Fibroblast of upper back skin (primary cell): ENCODE results near the gene TNPO1.

Experiments used
- DNase-seq: peaks from one replicate; pipeline ENCODE4 v3.0.0-alpha.2; 2013

TNPO1 gene

GRCh38 chr5:72818866-72819534, 2.5 kb downstream of the TNPO1 start:
- peak; percentile 64 for DNase-seq

DNA sequence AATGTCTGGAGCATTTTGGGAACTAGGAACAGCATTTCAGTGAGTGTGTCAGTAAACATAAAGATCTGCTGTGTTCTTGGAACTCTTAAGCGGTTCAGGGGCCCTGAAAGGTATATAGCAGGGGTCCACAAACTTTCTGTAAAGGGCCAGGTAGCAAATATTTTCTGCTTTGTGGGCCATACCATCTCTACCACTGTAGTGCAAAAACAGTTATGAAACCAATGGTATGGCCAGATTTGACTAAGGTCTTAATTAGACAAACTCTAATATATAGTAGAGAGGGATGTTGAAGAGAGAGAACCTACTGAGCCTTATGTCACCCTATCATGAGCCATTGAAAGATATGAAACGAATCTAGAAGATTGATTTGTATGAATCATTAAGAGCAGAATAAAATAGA, 5.3 kb downstream of the TNPO1 start:
- no peak for DNase-seq

- DNase-seq, result no peak
These were observed 6.5 kb downstream of the TNPO1 start for GRCh38 chr5:72822944-72823343.

DNA sequence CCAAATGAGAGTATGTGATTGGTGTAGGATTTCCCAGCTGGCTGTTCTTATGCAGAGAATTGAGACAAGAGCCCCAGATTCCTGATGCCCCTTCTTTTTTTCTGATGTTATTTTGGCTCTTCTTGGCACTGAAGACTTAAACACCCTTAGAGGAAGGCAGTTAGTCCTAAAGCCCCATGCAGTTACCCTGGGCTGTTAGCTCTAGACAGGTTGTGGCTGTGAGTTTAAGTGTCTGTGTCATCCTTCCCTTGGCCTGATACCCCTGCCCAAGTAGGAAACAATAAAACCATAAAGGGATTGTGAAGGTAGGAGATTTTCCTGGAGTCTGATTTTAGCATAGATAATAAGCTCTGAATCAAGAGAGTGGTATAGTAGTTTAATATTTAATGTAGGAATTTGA, 13.2 kb downstream of the TNPO1 start:
- DNase-seq, result no peak

DNA sequence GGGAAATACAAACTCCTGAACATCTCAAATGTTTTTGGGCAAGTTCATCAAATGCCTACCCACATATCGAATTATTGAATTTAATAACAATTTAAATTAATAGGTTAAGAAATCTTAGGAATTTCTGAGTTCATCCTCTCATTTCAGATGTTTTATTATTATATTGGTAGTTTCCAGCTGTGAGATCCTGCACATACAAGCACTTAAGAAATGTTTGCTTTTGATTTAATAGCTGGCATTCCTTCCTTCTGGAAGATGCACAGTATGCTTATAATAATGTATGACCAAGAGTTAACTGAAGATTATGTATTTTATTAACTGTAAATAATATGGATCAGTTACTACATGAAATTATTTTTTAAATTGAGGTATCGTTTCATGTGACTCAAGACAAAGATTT, 13.9 kb downstream of the TNPO1 start:
- DNase-seq, result no peak

DNA sequence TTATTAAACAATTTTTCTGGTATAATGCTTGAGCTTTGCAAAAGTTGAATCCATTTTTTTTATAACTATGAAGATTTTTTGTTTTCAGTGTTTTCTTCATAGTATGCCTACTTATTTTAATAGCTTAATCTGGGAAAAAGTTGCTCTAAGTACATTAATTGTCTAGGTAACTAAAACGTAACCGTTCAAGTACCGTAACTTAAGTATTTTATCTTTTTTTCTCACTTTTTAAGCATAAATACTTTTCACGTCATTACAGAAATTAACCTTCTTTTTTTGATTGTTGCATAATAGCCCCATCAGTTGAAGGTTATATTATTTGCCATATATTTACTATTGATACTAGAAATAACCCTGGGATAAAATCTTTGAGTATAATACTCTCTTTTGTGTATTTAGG, 15.2 kb downstream of the TNPO1 start:
- DNase-seq, result no peak

- DNase-seq, result no peak
These were observed 18.5 kb downstream of the TNPO1 start for GRCh38 chr5:72834924-72835323.

- no peak for DNase-seq
These were observed 19.2 kb downstream of the TNPO1 start for GRCh38 chr5:72835633-72836032.

GRCh38 chr5:72836810-72837209, 20.3 kb downstream of the TNPO1 start:
- no peak for DNase-seq

- DNase-seq, result peak; percentile 21
These were observed 21.1 kb downstream of the TNPO1 start for GRCh38 chr5:72837524-72838096.

- no peak for DNase-seq
These were observed 23.6 kb downstream of the TNPO1 start for GRCh38 chr5:72840041-72840440.

GRCh38 chr5:72841756-72842535, 25.5 kb downstream of the TNPO1 start:
- peak; percentile 58 for DNase-seq

- DNase-seq, result peak; percentile 16
These were observed 26.4 kb downstream of the TNPO1 start for GRCh38 chr5:72842816-72843215.

DNA sequence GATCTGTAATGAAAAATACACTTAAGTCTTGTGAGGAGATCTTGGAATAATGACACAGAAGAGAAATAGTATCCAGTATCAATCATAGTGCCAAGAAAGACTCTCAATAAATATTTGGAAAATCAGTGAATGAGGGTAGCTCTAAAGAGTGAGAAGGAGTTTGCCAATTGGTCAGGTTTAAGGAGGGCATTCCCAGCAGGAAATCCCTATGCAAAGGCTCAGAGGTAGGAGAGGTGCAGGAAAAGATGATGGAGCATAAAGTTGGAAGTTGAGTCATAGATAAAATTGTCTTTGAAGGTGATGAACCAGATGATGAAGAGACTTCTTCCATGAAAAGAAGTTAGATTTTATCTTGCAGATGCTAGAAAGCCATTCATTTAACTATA, 27.8 kb downstream of the TNPO1 start:
- no peak for DNase-seq

GRCh38 chr5:72845889-72846288, 29.4 kb downstream of the TNPO1 start:
- peak; percentile 37 for DNase-seq

DNA sequence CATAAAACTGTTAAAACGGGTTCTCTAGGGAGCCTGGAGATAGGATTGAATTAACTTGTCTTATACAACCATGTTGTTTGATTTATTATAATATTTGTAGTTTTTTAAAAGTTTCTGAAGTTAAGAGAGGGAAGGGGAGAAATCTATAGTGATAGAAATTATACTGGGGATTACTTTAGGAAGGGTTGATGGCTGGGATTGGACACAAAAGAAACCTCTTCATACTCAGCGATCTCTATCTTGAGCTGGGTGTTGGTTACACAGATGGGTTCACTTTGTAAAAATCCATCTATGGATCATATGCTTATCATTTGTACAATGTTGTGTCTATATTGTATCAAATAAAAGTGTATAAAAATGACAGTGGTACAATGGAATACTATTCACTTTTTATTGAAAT, 30.0 kb downstream of the TNPO1 start:
- no peak for DNase-seq

- DNase-seq, result peak; percentile 34
These were observed 31.0 kb downstream of the TNPO1 start for GRCh38 chr5:72847439-72847838.

DNA sequence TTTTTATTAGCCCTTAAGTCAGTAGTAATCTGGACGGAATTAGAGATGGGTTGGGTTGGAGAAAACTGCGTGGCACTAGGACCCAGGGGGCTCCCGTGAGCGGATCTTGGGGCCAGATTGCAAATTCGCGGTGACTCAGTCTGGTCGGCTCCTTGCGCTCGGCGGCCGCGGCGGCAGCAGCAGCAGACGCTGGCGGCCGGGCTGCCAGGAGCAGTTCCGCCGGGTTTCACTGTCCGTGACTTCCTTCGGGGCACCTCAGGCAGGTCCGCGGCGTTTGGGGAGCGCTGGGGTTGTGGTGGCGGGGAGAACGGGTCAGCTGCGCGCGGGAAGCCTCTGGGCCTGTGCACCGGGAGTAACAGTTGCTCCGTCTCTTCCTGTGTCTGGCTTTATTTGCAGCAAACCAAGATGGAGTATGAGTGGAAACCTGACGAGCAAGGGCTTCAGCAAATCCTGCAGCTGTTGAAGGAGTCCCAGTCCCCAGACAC, 31.6 kb downstream of the TNPO1 start:
- DNase-seq, result peak; percentile 91

- DNase-seq, result peak; percentile 23
These were observed 32.3 kb downstream of the TNPO1 start for GRCh38 chr5:72848474-72849428.

- no peak for DNase-seq
These were observed 33.1 kb downstream of the TNPO1 start for GRCh38 chr5:72849546-72849945.

DNA sequence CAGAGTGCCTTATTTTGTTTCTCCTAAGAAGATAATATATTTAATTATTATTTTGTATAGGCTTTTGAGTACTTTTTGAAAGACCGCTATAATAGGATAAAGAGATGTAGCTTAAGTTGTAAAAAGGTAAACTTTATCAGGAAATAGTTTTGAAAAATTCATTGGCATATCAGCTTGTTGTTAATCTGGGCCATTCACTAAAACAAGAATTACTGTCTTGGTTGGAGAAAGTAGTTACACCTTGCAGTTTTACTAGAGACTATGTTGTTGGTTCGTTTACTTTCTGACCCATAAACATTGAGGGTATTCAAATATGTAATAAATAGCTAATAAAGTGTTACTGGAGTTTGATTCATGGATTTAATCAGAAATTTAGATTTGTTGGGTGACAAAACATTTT, 33.7 kb downstream of the TNPO1 start:
- DNase-seq, result no peak

DNA sequence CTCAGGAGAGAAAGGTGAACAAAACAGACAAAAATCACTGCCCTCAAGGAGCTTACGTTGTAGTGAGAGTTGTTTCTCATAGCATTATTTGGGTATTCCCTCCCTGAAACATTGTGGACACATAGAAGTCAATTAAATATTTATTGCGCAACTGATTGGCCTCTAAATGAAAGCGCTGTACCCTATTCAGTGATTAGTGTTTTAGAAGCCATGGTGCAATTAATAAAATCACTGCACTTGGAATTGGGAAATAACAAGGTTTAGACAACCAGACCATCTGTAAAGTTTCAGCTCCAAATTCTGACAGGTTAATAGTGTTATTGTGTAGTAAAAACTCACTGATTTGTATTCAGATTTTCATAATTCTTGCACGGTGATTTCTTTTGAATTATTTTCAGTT, 35.9 kb downstream of the TNPO1 start:
- no peak for DNase-seq

GRCh38 chr5:72854419-72854818, 38.0 kb downstream of the TNPO1 start:
- DNase-seq, result no peak
